Measurements from ENCODE around the gene ST8SIA1. TPM values are rescaled to one million over a fixed set of nuclear protein-coding genes. Genes with fewer than 3 reads are reported as not detected.
"Not testable (repeated sequence)": the region's sequence is repeated elsewhere in the genome, so short reads cannot be mapped to it uniquely, and the experiment has no call there.

The ST8SIA1 gene
- total and polyA plus RNA-seq, 2 experiments from 2014 or later = 5.3 to 10.1 TPM

DNA sequence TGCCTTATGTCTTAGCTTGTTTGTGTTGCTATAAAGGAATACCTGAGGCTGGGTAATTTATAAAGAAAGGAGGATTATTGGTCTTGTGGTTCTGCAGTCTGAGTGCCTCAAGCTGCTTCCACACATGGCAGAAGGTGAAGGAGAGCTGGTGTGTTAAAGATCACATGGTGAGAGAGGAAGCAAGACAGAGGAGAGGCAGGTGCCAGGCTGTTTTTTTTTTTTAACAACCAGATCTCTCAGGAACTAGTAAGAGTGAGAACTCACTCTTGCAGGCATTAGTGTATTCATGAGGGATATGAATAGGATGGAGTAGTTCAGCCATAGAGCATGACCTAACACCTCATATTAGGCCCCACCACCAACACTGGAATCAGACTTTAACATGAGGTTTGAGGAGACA, 165.1 kb downstream of the ST8SIA1 start:
- H3K4me1 ChIP-seq (ENCODE audit: low read depth) = no peaks in the 10 kb centered on the region
- no peak overlapping the region for H3K4me3 ChIP-seq
- H3K9me3 ChIP-seq (ENCODE audit: low read depth) = no peaks in the 10 kb centered on the region
- TF ChIP-seq, protein P1, sequence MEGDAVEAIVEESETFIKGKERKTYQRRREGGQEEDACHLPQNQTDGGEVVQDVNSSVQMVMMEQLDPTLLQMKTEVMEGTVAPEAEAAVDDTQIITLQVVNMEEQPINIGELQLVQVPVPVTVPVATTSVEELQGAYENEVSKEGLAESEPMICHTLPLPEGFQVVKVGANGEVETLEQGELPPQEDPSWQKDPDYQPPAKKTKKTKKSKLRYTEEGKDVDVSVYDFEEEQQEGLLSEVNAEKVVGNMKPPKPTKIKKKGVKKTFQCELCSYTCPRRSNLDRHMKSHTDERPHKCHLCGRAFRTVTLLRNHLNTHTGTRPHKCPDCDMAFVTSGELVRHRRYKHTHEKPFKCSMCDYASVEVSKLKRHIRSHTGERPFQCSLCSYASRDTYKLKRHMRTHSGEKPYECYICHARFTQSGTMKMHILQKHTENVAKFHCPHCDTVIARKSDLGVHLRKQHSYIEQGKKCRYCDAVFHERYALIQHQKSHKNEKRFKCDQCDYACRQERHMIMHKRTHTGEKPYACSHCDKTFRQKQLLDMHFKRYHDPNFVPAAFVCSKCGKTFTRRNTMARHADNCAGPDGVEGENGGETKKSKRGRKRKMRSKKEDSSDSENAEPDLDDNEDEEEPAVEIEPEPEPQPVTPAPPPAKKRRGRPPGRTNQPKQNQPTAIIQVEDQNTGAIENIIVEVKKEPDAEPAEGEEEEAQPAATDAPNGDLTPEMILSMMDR (IDR thresholded peaks at IDR 0.05; ENCODE audit: low read depth, low read length) = no peak
- DNase-seq (ENCODE audit: low read depth in 1 of 2, low spot score in 1 of 2) = no peak
- no peak overlapping the region for H3K27ac ChIP-seq
- no peaks in the 10 kb centered on the region for H3K36me3 ChIP-seq
- no peaks in the 10 kb centered on the region for H3K27me3 ChIP-seq

DNA sequence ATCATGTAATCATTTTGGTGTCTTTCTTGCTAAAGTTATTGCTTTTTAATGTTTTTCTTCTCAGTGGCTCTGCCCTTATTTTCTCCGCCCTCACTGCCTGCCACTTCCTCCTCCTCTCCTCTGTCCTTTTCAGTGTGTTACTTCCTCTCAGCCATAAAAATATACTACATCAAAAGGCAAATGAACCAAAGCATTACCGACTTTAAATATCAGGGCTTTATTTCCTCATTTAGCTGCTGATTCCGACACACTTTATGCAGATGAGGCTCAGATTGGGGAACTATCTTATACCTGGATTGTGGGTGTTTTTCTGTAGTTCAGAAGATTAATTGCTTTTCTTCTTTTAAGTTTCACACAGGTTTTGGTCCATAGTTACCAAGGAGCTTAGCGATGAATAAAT, 170.4 kb downstream of the ST8SIA1 start:
- TF ChIP-seq, protein P1 (IDR thresholded peaks at IDR 0.05; ENCODE audit: low read depth, low read length) = no peak
- no peak for DNase-seq (ENCODE audit: low read depth in 1 of 2, low spot score in 1 of 2)
- no peaks in the 10 kb centered on the region for H3K4me1 ChIP-seq (ENCODE audit: low read depth)
- no peaks in the 10 kb centered on the region for H3K36me3 ChIP-seq
- H3K27ac ChIP-seq = no peak overlapping the region
- H3K4me3 ChIP-seq = no peak overlapping the region
- H3K9me3 ChIP-seq (ENCODE audit: low read depth) = no peaks in the 10 kb centered on the region
- H3K27me3 ChIP-seq = no peaks in the 10 kb centered on the region

DNA sequence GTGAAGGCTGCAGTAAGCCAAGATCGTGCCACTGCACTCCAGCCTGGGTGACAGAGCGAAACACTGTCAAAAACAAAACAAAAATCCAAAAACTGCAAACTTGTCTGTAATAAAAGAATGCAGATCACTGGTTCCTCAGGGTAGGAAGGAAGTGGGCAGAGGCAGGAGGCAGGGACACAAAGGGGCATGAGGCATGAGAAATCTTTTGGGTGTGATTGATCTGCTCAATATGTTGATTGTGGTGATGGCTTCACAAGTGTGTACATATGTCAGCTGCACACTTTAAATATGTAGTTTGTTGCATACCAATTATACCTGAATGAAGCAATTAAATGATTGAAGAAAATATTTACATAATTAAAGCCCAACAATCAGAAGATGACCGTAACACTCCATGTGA, 170.9 kb downstream of the ST8SIA1 start:
- H3K36me3 ChIP-seq = no peaks in the 10 kb centered on the region
- no peaks in the 10 kb centered on the region for H3K27me3 ChIP-seq
- H3K9me3 ChIP-seq (ENCODE audit: low read depth) = no peaks in the 10 kb centered on the region
- no peak for DNase-seq (ENCODE audit: low read depth in 1 of 2, low spot score in 1 of 2)
- no peak overlapping the region for H3K27ac ChIP-seq
- TF ChIP-seq, protein P1 (IDR thresholded peaks at IDR 0.05; ENCODE audit: low read depth, low read length) = no peak
- H3K4me3 ChIP-seq = no peak overlapping the region
- H3K4me1 ChIP-seq (ENCODE audit: low read depth) = peaks cover 1% of the 10 kb centered on the region

DNA sequence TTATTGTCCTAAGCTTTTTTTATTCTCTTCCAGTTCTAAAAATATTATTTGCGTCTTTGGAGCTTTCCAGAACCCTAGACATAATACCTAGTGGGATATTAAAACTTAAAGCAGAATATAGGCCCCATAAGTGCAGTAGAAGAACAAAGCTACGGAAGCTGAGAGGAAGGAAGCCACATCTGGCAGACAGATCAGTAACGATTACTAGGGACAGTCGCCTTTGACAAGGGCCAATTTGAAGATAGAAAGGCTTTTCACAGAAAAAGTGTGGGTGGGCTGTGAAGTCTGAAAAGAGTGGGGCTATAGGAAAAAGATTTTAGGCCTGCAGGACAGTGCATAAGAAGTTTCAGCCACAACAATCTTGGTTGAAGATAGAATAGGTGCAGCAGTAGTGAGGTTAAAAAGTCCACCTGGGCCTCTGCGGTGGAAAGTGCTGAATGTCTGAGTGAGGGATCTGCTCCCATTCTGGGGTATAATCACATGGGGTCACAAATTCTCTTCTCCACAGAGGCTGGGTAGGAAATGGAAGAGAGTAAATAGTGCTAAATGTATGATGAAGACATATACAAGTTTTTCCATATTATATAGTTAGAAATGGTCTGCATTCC, 174.0 kb downstream of the ST8SIA1 start:
- Histone ChIP-seq H3K4me1 (ENCODE audit: low read depth) (peaks cover 12% of the 10 kb centered on the region), H3K9me3 (ENCODE audit: low read depth) (no peaks in the 10 kb centered on the region), H3K4me3 (no peak overlapping the region), H3K36me3 (no peaks in the 10 kb centered on the region), H3K27me3 (no peaks in the 10 kb centered on the region), H3K27ac (no peak overlapping the region)
- TF ChIP-seq, protein P1 (IDR thresholded peaks at IDR 0.05; ENCODE audit: low read depth, low read length) = no peak
- no peak for DNase-seq (ENCODE audit: low read depth in 1 of 2, low spot score in 1 of 2)

DNA sequence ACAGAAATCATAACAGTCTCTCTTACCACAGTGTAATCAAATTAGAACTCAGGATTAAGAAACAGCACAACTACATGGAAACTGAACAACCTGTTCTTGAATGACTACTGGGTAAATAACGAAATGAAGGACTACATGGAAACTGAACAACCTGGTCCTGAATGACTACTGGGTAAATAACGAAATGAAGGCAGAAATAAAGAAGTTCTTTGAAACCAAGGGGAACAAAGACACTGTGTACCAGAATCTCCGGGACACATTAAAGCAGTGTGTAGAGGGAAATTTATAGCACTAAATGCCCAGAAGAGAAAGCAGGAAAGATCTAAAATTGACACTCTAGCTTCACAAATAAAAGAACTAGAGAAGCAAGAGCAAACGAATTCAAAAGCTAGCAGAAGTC, 185.2 kb downstream of the ST8SIA1 start:
- not testable (repeated sequence) for H3K27ac ChIP-seq; H3K4me3 ChIP-seq; H3K36me3 ChIP-seq; DNase-seq (ENCODE audit: low read depth in 1 of 2, low spot score in 1 of 2); H3K27me3 ChIP-seq; H3K9me3 ChIP-seq (ENCODE audit: low read depth); H3K4me1 ChIP-seq (ENCODE audit: low read depth)

DNA sequence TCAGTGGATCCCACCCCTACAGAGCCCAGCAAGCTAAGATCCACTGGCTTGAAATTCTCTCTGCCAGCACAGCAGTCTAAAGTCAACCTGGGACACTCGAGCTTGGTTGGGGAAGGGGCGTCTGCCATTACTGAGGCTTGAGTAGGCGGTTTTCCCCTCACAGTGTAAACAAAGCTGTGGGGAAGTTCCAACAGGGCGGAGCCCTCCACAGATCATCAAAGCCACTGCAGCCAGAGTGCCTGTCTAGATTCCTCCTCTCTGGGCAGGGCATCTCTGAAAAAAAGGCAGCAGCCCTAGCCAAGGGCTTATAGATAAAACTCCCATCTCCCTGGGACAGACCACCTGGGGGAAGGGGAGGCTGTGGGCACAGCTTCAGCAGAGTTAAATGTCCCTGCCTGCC, 187.8 kb downstream of the ST8SIA1 start:
- not testable (repeated sequence) for H3K36me3 ChIP-seq; H3K9me3 ChIP-seq (ENCODE audit: low read depth); H3K27ac ChIP-seq; H3K4me1 ChIP-seq (ENCODE audit: low read depth); H3K4me3 ChIP-seq; H3K27me3 ChIP-seq; DNase-seq (ENCODE audit: low read depth in 1 of 2, low spot score in 1 of 2)

Other genes starting within 250 kb of the ST8SIA1 start
- gene C2CD5, start 209.8 kb upstream of the ST8SIA1 start, total RNA-seq = 8.3 and 22.2 TPM in 2 replicates
- 16.5 and 25.6 TPM in 2 replicates for gene C2CD5, start 209.8 kb upstream of the ST8SIA1 start, polyA plus RNA-seq